GM12801 (cell line): ENCODE measurements around the gene ADAMTS2.

Experiments
- CTCF ChIP-seq: IDR thresholded peaks from one replicate; pipeline ENCODE4 v1.5.1; 2011; ENCODE audit warnings: control low read depth; ENCODE audit not compliant: insufficient read length; ENCODE audit errors: extremely low read depth

Gene ADAMTS2

DNA sequence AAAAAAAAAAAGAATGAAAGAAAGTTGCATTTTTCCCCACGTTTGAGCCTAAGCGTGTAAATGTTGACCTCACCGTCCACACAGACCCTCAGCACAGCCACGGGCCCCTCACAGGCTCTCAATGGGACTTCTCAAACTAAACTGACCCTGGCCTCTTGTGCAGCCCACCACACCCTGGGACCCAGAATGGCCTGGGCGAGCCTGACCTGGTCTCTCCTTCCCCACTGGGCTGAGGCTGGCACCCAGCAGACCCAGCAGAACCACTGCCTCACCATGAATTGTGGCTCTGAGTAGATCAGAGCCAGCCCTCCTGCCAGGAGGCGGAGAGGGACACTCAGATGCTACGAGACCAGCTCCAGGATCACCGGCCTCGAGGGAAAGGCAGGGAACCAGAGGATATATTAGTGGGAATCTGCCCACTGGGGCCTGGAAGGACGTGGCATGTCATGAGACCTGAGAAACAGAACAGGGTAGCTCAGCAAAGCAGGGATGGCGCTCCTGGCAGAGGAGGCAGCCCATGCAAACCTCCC is 160.7 kb downstream of the ADAMTS2 start:
- no peak for TF ChIP-seq CTCF

DNA sequence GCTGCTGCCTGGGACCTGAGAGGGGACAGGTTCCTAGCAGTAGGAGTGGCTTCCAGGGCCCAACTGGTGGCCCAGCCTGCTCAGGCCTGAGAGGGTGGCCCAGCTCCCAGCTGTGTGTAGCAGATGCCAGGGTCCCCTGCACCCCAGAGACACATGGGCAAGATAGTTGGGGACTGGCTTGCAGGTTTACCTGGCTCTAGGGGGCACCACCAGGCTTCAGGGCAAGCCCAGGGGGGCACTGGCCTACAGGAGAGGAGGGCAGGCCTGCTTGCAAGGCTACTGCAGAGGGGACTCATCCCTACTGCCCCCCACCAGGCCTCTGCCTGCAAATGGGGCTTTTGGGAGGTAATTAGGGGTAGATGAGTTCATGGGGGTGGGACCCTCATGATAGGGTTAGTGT is 161.8 kb downstream of the ADAMTS2 start:
- no peak for TF ChIP-seq CTCF

DNA sequence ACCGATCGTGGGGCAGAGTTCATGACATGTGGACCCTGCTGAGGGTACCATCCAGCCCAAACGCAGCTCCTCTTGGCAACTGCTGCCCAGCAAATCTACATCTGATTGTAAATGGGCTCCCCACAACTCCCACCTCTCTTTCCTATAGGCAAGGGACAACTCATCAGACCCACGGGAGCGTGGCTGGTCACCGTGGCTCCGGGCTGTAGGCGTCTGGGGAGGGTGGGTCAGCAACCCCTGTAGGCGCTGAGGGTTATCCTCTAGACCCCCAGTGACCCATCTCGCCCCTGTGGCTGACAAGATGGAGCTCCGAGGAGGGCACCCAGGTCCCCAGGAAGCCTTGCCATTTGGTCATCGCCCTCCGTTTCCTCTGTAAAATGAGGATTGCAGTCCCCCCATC is 162.7 kb downstream of the ADAMTS2 start:
- TF ChIP-seq CTCF, result no peak

- TF ChIP-seq CTCF, result no peak
Observed at GRCh38 chr5:179181988-179182387, 163.3 kb downstream of the ADAMTS2 start.

DNA sequence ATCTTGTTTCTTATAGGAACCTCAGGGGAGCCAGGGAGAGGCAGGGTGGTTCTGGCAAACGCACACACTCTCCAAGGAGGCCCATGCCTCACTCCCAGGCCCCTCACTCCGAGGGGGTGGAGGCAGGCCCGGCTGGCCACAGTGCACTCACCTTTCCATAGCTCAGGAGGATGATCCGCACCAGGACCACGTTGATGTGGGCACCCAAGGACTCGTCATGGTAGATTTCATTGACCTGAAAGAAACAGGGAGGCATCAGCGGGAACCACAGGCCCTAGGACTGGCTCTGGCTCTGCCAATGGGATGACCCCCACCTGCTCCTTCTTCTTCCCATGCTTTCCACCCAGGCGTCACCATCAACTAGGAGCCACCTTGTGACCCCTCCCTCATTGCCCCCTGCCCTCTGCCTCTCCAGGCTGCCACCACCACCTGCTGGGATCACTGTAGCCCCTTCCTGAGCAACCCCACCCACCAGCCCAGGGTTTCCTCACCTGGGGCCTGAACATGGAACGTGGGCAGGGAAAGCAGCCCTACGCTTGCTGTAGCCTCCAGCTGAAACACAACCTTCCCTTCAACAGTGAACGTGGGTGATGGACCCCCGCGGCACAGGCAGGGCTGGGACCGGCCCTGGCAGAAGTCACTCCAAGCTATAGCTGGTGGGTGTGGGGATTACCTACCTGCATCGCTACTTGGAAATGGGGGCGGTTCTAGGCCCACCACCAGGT is 164.2 kb downstream of the ADAMTS2 start:
- no peak for TF ChIP-seq CTCF

- no peak for TF ChIP-seq CTCF
Observed at GRCh38 chr5:179180061-179180610, 165.1 kb downstream of the ADAMTS2 start.

GRCh38 chr5:179177711-179178575 is 167.3 kb downstream of the ADAMTS2 start:
- no peak for TF ChIP-seq CTCF
